GM10248 (cell line): ENCODE data around the gene ADAMTSL5.

Experiments
- CTCF ChIA-PET: fragments of 300-600 bp; sonication (Branson Sonifier 250); formaldehyde crosslinking; extraction: SDS; loops from one replicate; lab custom pipeline; 2021; ENCODE audit warnings: antibody characterized with exemption; lab: Yijun Ruan, JAX
- POLR2A ChIA-PET: fragments of 350-650 bp; sonication (Branson Sonifier 250); formaldehyde crosslinking; extraction: SDS; loops from one replicate; lab custom pipeline; 2020; ENCODE audit warnings: antibody characterized with exemption; lab: Yijun Ruan, JAX
- DNase-seq: peaks from one replicate; pipeline ENCODE4 v3.0.0; 2012; ENCODE audit errors: extremely low spot score
- CTCF ChIP-seq: IDR thresholded peaks from 2 replicates; pipeline ENCODE4 v1.5.1; 2012; ENCODE audit warnings: mild to moderate bottlenecking, low read depth; ENCODE audit errors: extremely low read depth, missing control alignments, control extremely low read depth

The ADAMTSL5 gene

GRCh38 chr19:1492474-1493006 lies 20.3 kb downstream of the ADAMTSL5 start:
- TF ChIP-seq CTCF = no peak
- no peak for DNase-seq
- POLR2A ChIA-PET = no interaction called here
- CTCF ChIA-PET = interaction anchor here (0.8 kb wide), 1 partner anchor 10 kb away, joined by 3 read pairs; no protein-coding TSS in a partner anchor

- no peak for TF ChIP-seq CTCF
- no peak for DNase-seq
- ChIA-PET POLR2A (no interaction called here), CTCF (interaction anchor here (0.8 to 1.6 kb wide), 3 partner anchors 11 to 334 kb away, joined by 3 to 4 read pairs (median 4); no protein-coding TSS in a partner anchor)
These were observed 21.0 kb downstream of the ADAMTSL5 start for GRCh38 chr19:1491849-1492170.

GRCh38 chr19:1491114-1491848 lies 21.5 kb downstream of the ADAMTSL5 start, which contains the start of gene REEP6:
Gene REEP6, plus strand, starts transcription at chr19:1491181. Its CDS starts 89 bp downstream, at chr19:1491270.
- TF ChIP-seq CTCF = no peak
- no peak for DNase-seq
- ChIA-PET POLR2A (interaction anchor here (0.9 to 1.3 kb wide), 2 partner anchors 47 to 985 kb away, joined by 4 to 5 read pairs; no protein-coding TSS in a partner anchor), CTCF (interaction anchor here (0.7 to 1.6 kb wide), 3 partner anchors 13 to 335 kb away, joined by 3 to 4 read pairs (median 4); no protein-coding TSS in a partner anchor)

GRCh38 chr19:1490311-1491113 lies 22.3 kb downstream of the ADAMTSL5 start, which contains the start of gene PCSK4:
Gene PCSK4, minus strand, starts transcription at chr19:1490350. Its CDS starts 4 bp downstream, at chr19:1490346.
- CTCF ChIA-PET = interaction anchor here (0.6 to 1.6 kb wide), 5 partner anchors 11 to 336 kb away, joined by 3 to 4 read pairs (median 3); no protein-coding TSS in a partner anchor
- POLR2A ChIA-PET = interaction anchor here (0.9 to 1.3 kb wide), 2 partner anchors 46 to 986 kb away, joined by 4 to 5 read pairs; no protein-coding TSS in a partner anchor
- no peak for TF ChIP-seq CTCF
- DNase-seq = peak; percentile 98

- no peak for DNase-seq
- CTCF ChIA-PET = no interaction called here
These were observed 23.1 kb downstream of the ADAMTSL5 start for GRCh38 chr19:1489463-1490310.

More at GRCh38 chr19:1489463-1490310, 23.1 kb downstream of the ADAMTSL5 start:
- no peak for TF ChIP-seq CTCF
- POLR2A ChIA-PET = interaction anchor here (1.3 kb wide), 1 partner anchor 45 kb away, joined by 4 read pairs; no protein-coding TSS in a partner anchor
